Endodermal cell (in vitro differentiated cells): ENCODE data around the gene TRIML2. TPM values are rescaled to one million over a fixed set of nuclear protein-coding genes. Genes with fewer than 3 reads are reported as not detected.

Source experiments
- DNase-seq: peaks from one replicate; pipeline ENCODE4 v3.0.0-alpha.2; 2017
- H3K27ac ChIP-seq: 2 replicates; pipeline ENCODE4 v1.5.1; 2013; ENCODE audit warnings: mild to moderate bottlenecking, low read depth, low read length, moderate library complexity
- H3K27me3 ChIP-seq: 2 replicates; pipeline ENCODE4 v1.6.1; 2013; ENCODE audit warnings: mild to moderate bottlenecking, low read length, moderate library complexity; ENCODE audit not compliant: insufficient read depth, control insufficient read depth, poor library complexity, severe bottlenecking
- H3K36me3 ChIP-seq: 2 replicates; pipeline ENCODE4 v1.7.0; 2013; ENCODE audit warnings: mild to moderate bottlenecking, low read length, moderate library complexity; ENCODE audit not compliant: control insufficient read depth, insufficient read depth
- H3K4me1 ChIP-seq: one replicate; pipeline ENCODE4 v1.7.0; 2013; ENCODE audit warnings: low read length; ENCODE audit not compliant: control insufficient read depth, insufficient read depth
- H3K4me3 ChIP-seq: 2 replicates; pipeline ENCODE4 v1.5.1; 2013; ENCODE audit warnings: mild to moderate bottlenecking, low read length, moderate library complexity
- H3K9ac ChIP-seq: 2 replicates; pipeline ENCODE4 v1.6.1; 2013; ENCODE audit warnings: mild to moderate bottlenecking, low read length, moderate library complexity; ENCODE audit not compliant: poor library complexity, severe bottlenecking; ENCODE audit errors: extremely low read depth
- H3K9me3 ChIP-seq: 2 replicates; pipeline ENCODE4 v1.6.1; 2013; ENCODE audit warnings: mild to moderate bottlenecking, low read length, moderate library complexity; ENCODE audit not compliant: control insufficient read depth
- H3K27ac Mint-ChIP-seq: 2 replicates; pipeline ENCODE4 v1.8.0; 2020; ENCODE audit warnings: mixed read lengths
- H3K27me3 Mint-ChIP-seq: 2 replicates; pipeline ENCODE4 v1.8.0; 2021; ENCODE audit warnings: mild to moderate bottlenecking, mixed read lengths; ENCODE audit not compliant: insufficient read depth
- H3K36me3 Mint-ChIP-seq: 2 replicates; pipeline ENCODE4 v1.8.0; 2020; ENCODE audit warnings: low read depth, mixed read lengths
- H3K4me1 Mint-ChIP-seq: 2 replicates; pipeline ENCODE4 v1.8.0; 2020; ENCODE audit warnings: mixed read lengths
- H3K4me3 Mint-ChIP-seq: 2 replicates; pipeline ENCODE4 v1.8.0; 2020; ENCODE audit warnings: mild to moderate bottlenecking, moderate library complexity, mixed read lengths
- H3K9me3 Mint-ChIP-seq: 2 replicates; pipeline ENCODE4 v1.8.0; 2020; ENCODE audit warnings: mild to moderate bottlenecking, mixed read lengths
- WGBS, 2 experiments: methylation state at CpG; one replicate each; pipeline versions ENCODE4 v1.1.5 to v1.1.7; 2013; ENCODE audit warnings: missing lambda C conversion rate in 2 of 2, mixed read lengths in 1 of 2; ENCODE audit not compliant: insufficient coverage in 1 of 2, insufficient read length in 1 of 2; 5-methylcytosine and 5-hydroxymethylcytosine counted together
- total RNA-seq, 2 donors: library from RNA; stranded (reverse); fragmentation: NEBNext Ultra II Directional in 1 of 2; extraction: Animal tissue kit (Norgen Biotek cat#: 25700) in 1 of 2; gene quantifications; 2 replicates in 1 of 2; 3 replicates in 1 of 2; pipeline ENCODE4 v1.2.1, GENCODE V29; 2021
- TF ChIP-seq, protein P1 (sequence below): fragments of 200-600 bp; sonication (generic); conservative IDR thresholded peaks from 2 replicates; pipeline ENCODE4 v1.5.0; 2021; ENCODE audit warnings: antibody characterized with exemption, mild to moderate bottlenecking

Gene TRIML2
- total RNA-seq, 2 donors from 2014 or later: 0.53 to 13.6 TPM

DNA sequence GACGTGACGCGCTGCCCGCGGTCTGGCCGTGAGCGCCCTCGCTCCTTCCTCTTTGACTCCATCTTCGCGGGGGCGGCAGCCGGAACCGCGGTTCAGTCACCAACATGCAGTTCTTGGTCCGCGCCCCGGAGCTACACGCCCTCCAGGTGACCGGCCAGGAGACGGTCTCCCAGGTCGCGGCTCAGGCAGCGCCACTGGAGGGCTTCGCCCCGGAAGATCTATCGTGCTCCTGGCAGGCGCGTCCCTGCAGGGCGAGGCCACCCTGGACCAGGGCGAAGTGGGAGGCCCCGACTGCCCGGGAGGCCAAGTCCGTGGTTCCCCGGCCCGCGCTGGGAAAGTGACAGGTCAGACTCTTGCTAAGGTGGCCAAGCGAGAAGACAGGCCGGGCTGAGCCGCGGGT lies 2.9 kb downstream of the TRIML2 start:
- Histone ChIP-seq H3K27ac (no peak overlapping the region), H3K4me1 (peaks cover 6% of the 10 kb centered on the region), H3K9me3 (no peaks in the 10 kb centered on the region), H3K27me3 (no peaks in the 10 kb centered on the region), H3K9ac (no peak overlapping the region), H3K4me3 (no peak overlapping the region), H3K36me3 (no peaks in the 10 kb centered on the region)
- no peak overlapping the region for H3K27ac Mint-ChIP-seq
- peaks cover 19% of the 10 kb centered on the region for H3K36me3 Mint-ChIP-seq
- H3K4me3 Mint-ChIP-seq: no peak overlapping the region
- no peak for DNase-seq
- TF ChIP-seq, protein P1, sequence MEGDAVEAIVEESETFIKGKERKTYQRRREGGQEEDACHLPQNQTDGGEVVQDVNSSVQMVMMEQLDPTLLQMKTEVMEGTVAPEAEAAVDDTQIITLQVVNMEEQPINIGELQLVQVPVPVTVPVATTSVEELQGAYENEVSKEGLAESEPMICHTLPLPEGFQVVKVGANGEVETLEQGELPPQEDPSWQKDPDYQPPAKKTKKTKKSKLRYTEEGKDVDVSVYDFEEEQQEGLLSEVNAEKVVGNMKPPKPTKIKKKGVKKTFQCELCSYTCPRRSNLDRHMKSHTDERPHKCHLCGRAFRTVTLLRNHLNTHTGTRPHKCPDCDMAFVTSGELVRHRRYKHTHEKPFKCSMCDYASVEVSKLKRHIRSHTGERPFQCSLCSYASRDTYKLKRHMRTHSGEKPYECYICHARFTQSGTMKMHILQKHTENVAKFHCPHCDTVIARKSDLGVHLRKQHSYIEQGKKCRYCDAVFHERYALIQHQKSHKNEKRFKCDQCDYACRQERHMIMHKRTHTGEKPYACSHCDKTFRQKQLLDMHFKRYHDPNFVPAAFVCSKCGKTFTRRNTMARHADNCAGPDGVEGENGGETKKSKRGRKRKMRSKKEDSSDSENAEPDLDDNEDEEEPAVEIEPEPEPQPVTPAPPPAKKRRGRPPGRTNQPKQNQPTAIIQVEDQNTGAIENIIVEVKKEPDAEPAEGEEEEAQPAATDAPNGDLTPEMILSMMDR: no peak
- peaks cover 20% of the 10 kb centered on the region for H3K4me1 Mint-ChIP-seq
- H3K9me3 Mint-ChIP-seq: peaks cover 11% of the 10 kb centered on the region
- no peaks in the 10 kb centered on the region for H3K27me3 Mint-ChIP-seq
- 95 to 97% methylated on average over 24 to 40 of the region's 40 CpGs for WGBS, 2 experiments

DNA sequence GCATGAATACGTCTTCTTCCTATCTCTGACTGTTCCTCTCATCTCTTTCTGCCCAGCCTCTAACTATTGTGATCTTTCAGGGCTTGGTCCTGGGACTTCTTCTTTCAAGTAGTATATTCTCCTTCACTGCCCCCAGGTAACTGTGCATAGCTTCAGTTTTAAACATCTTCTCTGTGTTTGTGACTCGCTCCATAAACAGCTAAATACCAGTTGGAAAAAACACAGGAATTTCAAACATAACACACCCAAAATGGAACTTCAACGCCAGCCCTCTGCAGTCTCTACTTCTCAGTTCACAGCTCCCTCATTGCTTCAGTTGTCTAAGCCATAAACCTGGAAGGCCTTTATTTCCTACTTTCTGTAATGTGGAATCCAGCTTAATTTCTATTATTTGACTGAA lies 16.6 kb downstream of the TRIML2 start:
- Histone ChIP-seq H3K4me1 (no peaks in the 10 kb centered on the region), H3K9ac (no peak overlapping the region), H3K36me3 (no peaks in the 10 kb centered on the region), H3K27me3 (no peaks in the 10 kb centered on the region), H3K27ac (no peak overlapping the region), H3K4me3 (no peak overlapping the region), H3K9me3 (no peaks in the 10 kb centered on the region)
- no peak overlapping the region for H3K4me3 Mint-ChIP-seq
- no peak overlapping the region for H3K27ac Mint-ChIP-seq
- H3K27me3 Mint-ChIP-seq: no peaks in the 10 kb centered on the region
- H3K4me1 Mint-ChIP-seq: peaks cover 3% of the 10 kb centered on the region
- H3K36me3 Mint-ChIP-seq: peaks cover 11% of the 10 kb centered on the region
- DNase-seq: no peak
- WGBS, 2 experiments: 85 to 92% methylated on average over 1 to 3 of the region's 3 CpGs
- no peaks in the 10 kb centered on the region for H3K9me3 Mint-ChIP-seq
- TF ChIP-seq, protein P1: no peak

DNA sequence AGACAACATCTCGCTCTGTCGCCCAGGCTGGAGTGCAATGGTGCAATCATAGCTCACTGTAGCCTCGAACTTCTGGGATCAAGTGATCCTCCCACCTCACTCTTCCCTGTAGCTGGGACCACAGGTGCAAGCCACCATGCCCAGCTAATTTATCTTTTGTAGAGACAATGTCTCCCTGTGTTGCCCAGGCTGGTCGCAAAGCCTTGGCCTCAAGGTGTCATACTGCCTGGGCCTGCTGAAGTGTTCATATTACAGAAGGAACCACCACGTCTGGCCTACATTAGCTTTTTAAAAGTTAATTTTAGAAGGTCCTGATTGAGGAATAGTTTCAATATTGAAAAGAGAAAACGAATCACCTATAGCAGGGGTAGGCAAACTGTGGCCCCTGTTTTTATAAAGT lies 22.5 kb downstream of the TRIML2 start:
- H3K9ac ChIP-seq: no peak overlapping the region
- no peaks in the 10 kb centered on the region for H3K27me3 ChIP-seq
- peaks cover 6% of the 10 kb centered on the region for H3K4me1 ChIP-seq
- H3K4me3 ChIP-seq: no peak overlapping the region
- WGBS, 2 experiments: 80 to 87% methylated on average over 4 to 6 of the region's 6 CpGs
- Mint-ChIP-seq H3K9me3 (no peaks in the 10 kb centered on the region), H3K4me1 (peaks cover 8% of the 10 kb centered on the region), H3K27ac (no peak overlapping the region), H3K4me3 (no peak overlapping the region), H3K36me3 (peaks cover 9% of the 10 kb centered on the region), H3K27me3 (no peaks in the 10 kb centered on the region)
- no peak overlapping the region for H3K27ac ChIP-seq
- TF ChIP-seq, protein P1: no peak
- H3K9me3 ChIP-seq: no peaks in the 10 kb centered on the region
- DNase-seq: no peak
- no peaks in the 10 kb centered on the region for H3K36me3 ChIP-seq
